SU-DHL-6 (cell line): ENCODE data around the gene HES7.

Source experiments
- H2AFZ ChIP-seq: fragments of 200-600 bp; sonication (generic); 2 replicates; pipeline ENCODE4 v1.6.1; 2014; ENCODE audit warnings: low read depth, mild to moderate bottlenecking, moderate library complexity, mixed read lengths, antibody characterized with exemption, low read length; ENCODE audit not compliant: severe bottlenecking
- H3F3A ChIP-seq: fragments of 200-600 bp; shearing (Covaris generic); 2 replicates; pipeline ENCODE4 v1.6.0; 2016; ENCODE audit warnings: antibody characterized with exemption, mild to moderate bottlenecking; ENCODE audit not compliant: insufficient read depth
- H3K27ac ChIP-seq: fragments of 200-600 bp; sonication (generic); 2 replicates; pipeline ENCODE4 v1.5.1; 2016; ENCODE audit warnings: low read depth, mild to moderate bottlenecking, low read length, moderate library complexity, mixed read lengths
- H3K27me3 ChIP-seq: fragments of 200-600 bp; sonication (generic), shearing (Covaris generic); 2 replicates; pipeline ENCODE4 v1.6.0; 2014; ENCODE audit warnings: mild to moderate bottlenecking, low read length
- H3K36me3 ChIP-seq: fragments of 200-600 bp; sonication (generic); 2 replicates; pipeline ENCODE4 v1.6.1; 2014; ENCODE audit warnings: mild to moderate bottlenecking, low read length, mixed read lengths
- H3K4me2 ChIP-seq: fragments of 300-600, 200-600 bp; shearing (Covaris generic), sonication (generic); 2 replicates; pipeline ENCODE4 v1.6.0; 2014; ENCODE audit warnings: low read length, low read depth, mild to moderate bottlenecking; ENCODE audit not compliant: poor library complexity, severe bottlenecking
- H3K4me3 ChIP-seq: fragments of 200-600 bp; sonication (generic); 2 replicates; pipeline ENCODE4 v1.5.1; 2014; ENCODE audit warnings: antibody characterized with exemption, low read length, mild to moderate bottlenecking, mixed read lengths; ENCODE audit not compliant: insufficient read depth, poor library complexity, severe bottlenecking
- H3K79me2 ChIP-seq: fragments of 200-600 bp; sonication (generic); 2 replicates; pipeline ENCODE4 v1.6.1; 2014; ENCODE audit warnings: mild to moderate bottlenecking, low read length, moderate library complexity; ENCODE audit not compliant: insufficient read depth
- H3K9ac ChIP-seq: fragments of 200-600 bp; sonication (generic); 2 replicates; pipeline ENCODE4 v1.7.0; 2014; ENCODE audit warnings: mild to moderate bottlenecking, low read length
- H3K9me2 ChIP-seq: fragments of 200-600 bp; sonication (generic); replicated peaks from 2 replicates; pipeline ENCODE4 v1.6.1; 2014; ENCODE audit warnings: low read length; ENCODE audit not compliant: insufficient read depth
- H3K9me3 ChIP-seq: fragments of 200-600 bp; sonication (generic); 2 replicates; pipeline ENCODE4 v1.6.1; 2014; ENCODE audit warnings: low read length, mixed read lengths; ENCODE audit not compliant: insufficient read depth
- H4K20me1 ChIP-seq: fragments of 200-600 bp; sonication (generic); 2 replicates; pipeline ENCODE4 v1.6.1; 2014; ENCODE audit warnings: low read depth, mild to moderate bottlenecking, antibody characterized with exemption, low read length, moderate library complexity, mixed read lengths
- EZH2phosphoT487 ChIP-seq: fragments of 200-600 bp; sonication (generic), shearing (Covaris generic); conservative IDR thresholded peaks from 2 replicates; pipeline ENCODE4 v1.6.1; 2018; ENCODE audit warnings: mild to moderate bottlenecking, antibody characterized with exemption, low read length, moderate library complexity, mixed read lengths
- TF ChIP-seq, protein P1 (sequence below): fragments of 200-600 bp; sonication (generic); IDR thresholded peaks from one replicate; pipeline ENCODE4 v1.5.1; 2017; ENCODE audit warnings: antibody characterized with exemption, mild to moderate bottlenecking, low read length, moderate library complexity; ENCODE audit not compliant: insufficient read depth, poor library complexity, severe bottlenecking

The HES7 gene

GRCh38 chr17:8124350-8125153, 646 bp upstream of the HES7 start:
- Histone ChIP-seq H3K36me3 (no peaks in the 10 kb centered on the region), H4K20me1 (no peaks in the 10 kb centered on the region), H3K27me3 (no peaks in the 10 kb centered on the region), H3K9ac (no peak overlapping the region), H3K79me2 (no peaks in the 10 kb centered on the region), H3F3A (peaks cover 18% of the 10 kb centered on the region), H2AFZ (no peak overlapping the region), H3K9me2 (no peaks in the 10 kb centered on the region), H3K27ac (no peak overlapping the region), H3K9me3 (no peaks in the 10 kb centered on the region), H3K4me3 (no peak overlapping the region), H3K4me2 (peak overlapping the region; percentile 64)
- TF ChIP-seq, protein P1, sequence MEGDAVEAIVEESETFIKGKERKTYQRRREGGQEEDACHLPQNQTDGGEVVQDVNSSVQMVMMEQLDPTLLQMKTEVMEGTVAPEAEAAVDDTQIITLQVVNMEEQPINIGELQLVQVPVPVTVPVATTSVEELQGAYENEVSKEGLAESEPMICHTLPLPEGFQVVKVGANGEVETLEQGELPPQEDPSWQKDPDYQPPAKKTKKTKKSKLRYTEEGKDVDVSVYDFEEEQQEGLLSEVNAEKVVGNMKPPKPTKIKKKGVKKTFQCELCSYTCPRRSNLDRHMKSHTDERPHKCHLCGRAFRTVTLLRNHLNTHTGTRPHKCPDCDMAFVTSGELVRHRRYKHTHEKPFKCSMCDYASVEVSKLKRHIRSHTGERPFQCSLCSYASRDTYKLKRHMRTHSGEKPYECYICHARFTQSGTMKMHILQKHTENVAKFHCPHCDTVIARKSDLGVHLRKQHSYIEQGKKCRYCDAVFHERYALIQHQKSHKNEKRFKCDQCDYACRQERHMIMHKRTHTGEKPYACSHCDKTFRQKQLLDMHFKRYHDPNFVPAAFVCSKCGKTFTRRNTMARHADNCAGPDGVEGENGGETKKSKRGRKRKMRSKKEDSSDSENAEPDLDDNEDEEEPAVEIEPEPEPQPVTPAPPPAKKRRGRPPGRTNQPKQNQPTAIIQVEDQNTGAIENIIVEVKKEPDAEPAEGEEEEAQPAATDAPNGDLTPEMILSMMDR, result no peak
- no peak for TF ChIP-seq EZH2phosphoT487

GRCh38 chr17:8122924-8123694, 797 bp downstream of the HES7 start:
- no peaks in the 10 kb centered on the region for H3K27me3 ChIP-seq
- H2AFZ ChIP-seq, result no peak overlapping the region

DNA sequence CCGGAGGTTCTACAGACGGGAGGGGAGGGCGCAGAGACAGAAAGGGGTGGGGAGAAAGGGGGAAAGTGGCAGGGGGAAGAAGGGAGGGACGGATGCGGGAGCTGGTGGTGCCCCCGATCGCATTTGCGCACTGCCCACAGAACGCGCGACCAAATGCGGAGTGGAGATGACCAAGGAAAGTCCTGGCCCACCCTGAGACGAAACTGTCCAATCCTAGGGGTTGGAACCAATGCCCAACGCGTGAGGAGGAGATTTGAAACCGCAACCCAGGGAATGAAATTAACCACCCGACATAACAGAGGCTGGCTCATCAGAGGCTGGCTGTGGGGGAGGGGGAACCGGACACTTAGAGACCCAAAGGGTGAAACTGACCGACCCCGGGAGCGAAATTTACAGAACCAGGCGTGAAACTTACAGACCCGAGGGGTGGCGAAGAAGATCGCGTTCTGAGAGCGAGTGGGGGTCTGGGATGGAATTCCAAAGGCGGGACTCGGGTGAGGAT, 1.4 kb downstream of the HES7 start:
- no peak overlapping the region for H2AFZ ChIP-seq
- H3F3A ChIP-seq, result peaks cover 27% of the 10 kb centered on the region
- H3K9me2 ChIP-seq, result no peaks in the 10 kb centered on the region
- H3K27ac ChIP-seq, result no peak overlapping the region
- no peak for TF ChIP-seq EZH2phosphoT487
- TF ChIP-seq, protein P1, result no peak
- H3K36me3 ChIP-seq, result no peaks in the 10 kb centered on the region
- H3K27me3 ChIP-seq, result no peaks in the 10 kb centered on the region
- H3K4me3 ChIP-seq, result peak overlapping the region; percentile 59
- no peaks in the 10 kb centered on the region for H3K9me3 ChIP-seq
- H3K79me2 ChIP-seq, result no peaks in the 10 kb centered on the region
- H4K20me1 ChIP-seq, result no peaks in the 10 kb centered on the region
- H3K4me2 ChIP-seq, result peak overlapping the region; percentile 98
- H3K9ac ChIP-seq, result peak overlapping the region; percentile 48; the same call in 1 of the 2 replicates

More at GRCh38 chr17:8122924-8123694, 797 bp downstream of the HES7 start:
- Histone ChIP-seq H3F3A (peaks cover 27% of the 10 kb centered on the region), H3K9me2 (no peaks in the 10 kb centered on the region), H3K4me2 (peak overlapping the region; percentile 98), H3K9me3 (no peaks in the 10 kb centered on the region), H3K4me3 (peak overlapping the region; percentile 59), H3K79me2 (no peaks in the 10 kb centered on the region), H4K20me1 (no peaks in the 10 kb centered on the region), H3K36me3 (no peaks in the 10 kb centered on the region), H3K9ac (peak overlapping the region; percentile 2; the same call in 1 of the 2 replicates), H3K27ac (no peak overlapping the region)
- TF ChIP-seq, protein P1, result no peak
- no peak for TF ChIP-seq EZH2phosphoT487
